GM18507 (cell line): ENCODE data around the gene ATAD5.
"Not testable (repeated sequence)": the region's sequence is repeated elsewhere in the genome, so short reads cannot be mapped to it uniquely, and the experiment has no call there.

ENCODE experiments used
- DNase-seq: peaks from one replicate; pipeline ENCODE4 v3.0.0; 2011; ENCODE audit warnings: low read depth; ENCODE audit not compliant: insufficient read length; ENCODE audit errors: extremely low spot score
- FAIRE-seq: peaks from 2 replicates; lab custom pipeline; 2011; peaks lifted over from hg19 to GRCh38; lab: Jason Lieb, UNC

Gene ATAD5

DNA sequence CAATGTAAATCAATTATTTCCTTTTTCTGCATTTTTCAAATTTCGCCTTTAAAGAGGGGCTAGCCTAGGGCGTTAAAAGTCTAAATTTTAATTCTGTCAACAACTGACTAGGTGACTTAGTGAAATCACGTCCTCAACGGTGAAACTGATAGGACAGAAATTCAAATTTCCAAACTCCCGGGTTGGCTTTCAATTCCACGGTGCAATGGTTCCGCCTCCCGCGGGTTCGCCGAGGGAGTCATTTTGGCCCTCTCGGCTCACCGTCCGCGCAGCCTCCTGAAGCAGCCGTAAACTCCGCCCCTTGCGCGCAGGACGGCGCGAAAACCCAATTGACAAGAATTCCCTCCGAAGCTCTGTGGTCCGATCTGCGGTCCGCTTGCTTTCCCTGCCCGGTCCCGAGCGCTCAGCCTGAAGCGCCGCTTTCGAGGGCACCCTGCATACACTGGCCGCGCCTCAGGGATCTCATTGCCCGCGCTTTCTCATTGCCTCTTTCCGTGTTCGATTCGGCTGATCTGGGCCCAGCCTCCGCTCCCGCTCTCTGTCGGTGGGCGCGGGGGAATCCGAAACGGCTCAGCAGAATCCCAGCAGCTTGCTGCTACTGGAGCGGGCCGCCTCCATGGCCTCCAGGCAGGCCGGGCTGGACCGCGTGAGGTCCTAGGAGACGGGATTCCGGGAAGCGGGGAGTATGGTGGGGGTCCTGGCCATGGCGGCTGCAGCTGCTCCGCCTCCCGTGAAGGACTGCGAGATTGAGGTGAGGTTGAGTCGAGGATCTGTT, at the start of gene ATAD5:
Gene ATAD5, plus strand, starts transcription at position 304 of the 775 bp plus-strand sequence. Its CDS starts 382 bp downstream, at position 686.
- FAIRE-seq (peak; percentile 93), DNase-seq (peak; percentile 78)

GRCh38 chr17:30782206-30782605, 49.6 kb upstream of the ATAD5 start:
- no peak for DNase-seq
- FAIRE-seq = no peak

GRCh38 chr17:30788918-30789317, 42.8 kb upstream of the ATAD5 start:
- DNase-seq (no peak), FAIRE-seq (no peak)

DNA sequence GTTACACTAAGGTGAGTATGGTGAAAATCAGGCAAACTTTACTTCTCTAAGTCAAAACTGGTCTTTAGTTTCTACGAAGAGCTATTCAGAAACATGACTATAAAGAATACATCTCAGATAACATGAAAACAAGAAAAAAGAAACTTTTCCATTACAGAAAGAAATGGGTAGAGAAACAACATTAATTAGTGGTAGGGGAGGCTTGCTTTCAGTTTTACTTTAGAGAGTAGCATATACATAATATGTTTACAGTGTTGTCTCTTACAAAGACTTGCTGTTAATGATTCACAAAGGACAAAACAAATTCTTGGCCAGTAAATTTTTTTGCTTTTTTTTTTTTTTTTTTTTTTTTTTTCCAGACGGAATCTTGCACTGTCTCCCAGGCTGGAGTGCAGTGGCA, 41.5 kb upstream of the ATAD5 start:
- FAIRE-seq = no peak
- no peak for DNase-seq

- DNase-seq (no peak), FAIRE-seq (no peak)
Measured at GRCh38 chr17:30793282-30793977, 38.3 kb upstream of the ATAD5 start.

DNA sequence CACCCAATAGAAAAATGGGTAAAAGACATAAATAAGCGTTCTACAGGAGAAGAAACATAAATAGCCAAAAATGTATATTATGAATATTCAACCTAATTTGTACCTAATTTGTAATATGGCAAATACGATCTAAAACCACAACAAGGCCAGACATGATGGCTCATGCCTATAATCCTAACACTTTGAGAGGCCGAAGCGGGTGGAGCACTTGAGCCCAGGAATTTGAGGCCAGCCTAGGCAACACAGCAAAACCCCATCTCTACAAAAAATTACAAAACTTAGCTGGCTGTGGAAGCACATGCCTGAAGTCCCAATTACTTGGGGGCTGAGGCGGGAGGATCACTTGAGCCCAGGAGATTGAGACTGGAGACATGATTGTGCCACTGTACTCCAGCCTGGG, 37.4 kb upstream of the ATAD5 start:
- no peak for FAIRE-seq
- DNase-seq = no peak

GRCh38 chr17:30796016-30796415, 35.8 kb upstream of the ATAD5 start:
- FAIRE-seq (no peak), DNase-seq (no peak)

- no peak for FAIRE-seq
- no peak for DNase-seq
Measured at GRCh38 chr17:30801671-30802070, 30.1 kb upstream of the ATAD5 start.

- no peak for DNase-seq
- peak; percentile 9 for FAIRE-seq
Measured at GRCh38 chr17:30805944-30806456, 25.8 kb upstream of the ATAD5 start.

DNA sequence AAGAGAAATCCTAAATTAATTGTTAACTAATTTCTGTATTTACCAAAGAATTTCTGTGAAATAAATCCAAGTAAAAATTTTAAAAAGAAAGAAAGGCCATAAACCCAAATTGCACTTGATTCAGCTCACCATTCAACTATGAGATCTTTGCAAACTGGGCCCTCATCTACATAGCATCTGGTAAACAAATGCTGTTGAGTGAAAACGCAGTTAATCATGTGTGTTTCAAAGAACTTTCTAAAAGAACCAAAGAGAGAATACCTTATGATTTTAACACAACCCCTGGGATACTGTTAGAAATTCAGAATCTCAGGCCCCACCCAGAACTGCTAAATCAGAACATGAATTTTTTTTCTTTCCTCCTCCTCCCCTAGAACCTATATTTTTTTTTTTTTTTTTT, 23.9 kb upstream of the ATAD5 start:
- DNase-seq (no peak), FAIRE-seq (no peak)

GRCh38 chr17:30808785-30809286, 22.9 kb upstream of the ATAD5 start:
- FAIRE-seq (peak; percentile 94), DNase-seq (no peak)

DNA sequence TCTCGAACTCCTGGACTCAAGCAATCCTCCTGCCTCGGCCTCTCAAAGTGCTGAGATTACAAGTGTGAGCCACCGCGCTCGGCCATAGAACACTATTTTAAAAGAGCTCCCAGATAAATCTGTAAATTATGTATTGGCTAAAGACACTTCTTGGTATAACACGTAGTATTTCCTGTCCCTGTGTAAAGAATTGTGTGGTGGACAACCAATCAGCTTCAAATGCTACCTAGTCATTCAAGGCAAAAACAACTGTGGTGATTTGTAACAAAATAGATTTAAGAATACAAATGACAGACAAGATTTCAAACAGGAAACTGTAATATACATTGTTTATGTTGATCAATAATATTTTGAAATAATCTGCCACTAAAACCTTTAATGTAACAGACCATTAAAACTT, 21.9 kb upstream of the ATAD5 start:
- FAIRE-seq (no peak), DNase-seq (no peak)

DNA sequence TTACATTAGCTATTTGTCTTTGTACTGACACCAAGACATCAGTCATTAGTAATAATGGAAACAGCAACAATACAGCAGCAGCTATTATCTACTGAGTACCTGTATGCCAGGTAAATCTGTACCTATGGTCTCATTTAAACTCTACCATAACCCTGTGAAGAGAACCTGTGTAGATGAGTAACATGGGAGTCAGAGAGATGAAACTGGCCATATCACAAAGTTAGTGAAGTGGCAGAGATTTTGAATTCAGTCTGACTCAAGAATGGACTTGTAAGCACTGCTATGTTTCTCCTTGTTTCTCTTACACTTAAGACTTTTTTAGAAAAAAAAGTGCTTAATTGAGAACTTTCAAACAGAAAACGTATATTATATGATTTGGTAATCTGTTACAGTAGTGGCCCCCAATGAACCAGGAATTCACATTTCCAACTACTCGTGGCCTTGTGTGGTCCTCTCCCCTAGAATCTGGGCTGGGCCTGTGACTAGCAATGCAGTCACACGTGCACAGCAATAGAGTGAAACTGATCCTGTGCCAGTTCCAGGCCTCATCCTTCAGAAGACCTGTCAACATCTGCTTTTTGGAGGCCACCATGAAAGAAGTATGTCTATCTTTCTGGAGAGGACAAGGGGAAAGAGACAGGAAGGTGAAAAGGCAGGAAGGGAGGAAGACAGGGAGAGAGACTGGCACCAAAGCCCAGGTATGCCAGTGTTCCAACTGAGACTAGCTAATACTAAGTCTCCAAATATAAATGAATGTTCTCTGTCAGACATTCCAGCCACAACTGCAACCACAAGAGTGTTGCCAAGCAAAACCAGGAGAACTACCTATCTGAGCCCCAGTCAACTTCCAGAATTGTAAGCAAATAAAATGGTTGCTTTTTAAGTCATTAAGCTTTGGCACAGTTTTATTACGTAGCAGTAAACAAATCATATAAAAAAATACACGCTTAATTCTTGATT, 19.3 kb upstream of the ATAD5 start:
- FAIRE-seq (no peak), DNase-seq (no peak)

GRCh38 chr17:30814236-30814635, 17.5 kb upstream of the ATAD5 start:
- not testable (repeated sequence) for FAIRE-seq, DNase-seq

DNA sequence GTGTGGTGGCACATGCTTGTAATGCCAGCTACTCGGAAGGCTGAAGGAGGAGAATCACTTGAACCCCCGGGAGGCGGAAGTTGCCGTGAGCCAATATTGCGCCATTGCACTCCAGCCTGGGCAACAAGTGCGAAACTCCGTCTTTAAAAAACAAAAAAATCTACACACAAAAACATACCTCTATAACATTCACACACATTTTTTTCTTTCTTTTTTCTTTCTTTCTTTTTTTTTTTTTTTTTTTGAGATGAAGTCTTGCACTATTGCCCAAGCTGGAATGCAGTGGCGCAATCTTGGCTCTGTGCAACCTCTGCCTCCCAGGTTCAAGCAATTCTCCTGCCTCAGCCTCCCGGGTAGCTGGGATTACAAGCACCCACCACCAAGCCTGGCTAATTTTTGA, 16.9 kb upstream of the ATAD5 start:
- FAIRE-seq, DNase-seq: not testable (repeated sequence)

DNA sequence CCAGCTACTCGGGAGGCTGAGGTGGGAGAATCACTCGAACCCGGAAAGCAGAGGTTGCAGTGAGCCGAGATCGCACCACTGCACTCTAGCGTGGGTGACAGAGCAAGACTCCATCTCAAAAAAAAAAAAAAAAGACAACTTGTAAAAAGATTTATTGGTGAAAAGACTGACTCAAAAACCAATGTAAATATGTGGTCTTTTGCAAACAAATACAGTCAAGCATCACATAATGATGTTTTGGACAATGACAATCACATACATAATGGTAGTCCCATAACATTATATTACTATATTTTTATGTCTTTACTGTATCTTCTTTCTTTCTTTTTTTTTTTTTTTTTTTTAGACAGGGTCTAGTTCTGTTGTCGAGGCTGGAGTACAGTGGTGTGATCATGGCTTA, 15.6 kb upstream of the ATAD5 start:
- DNase-seq (no peak), FAIRE-seq (no peak)

GRCh38 chr17:30819971-30820705, 11.6 kb upstream of the ATAD5 start:
- DNase-seq (no peak), FAIRE-seq (no peak)

- FAIRE-seq = peak; percentile 12
- no peak for DNase-seq
Measured at GRCh38 chr17:30821871-30822723, 9.7 kb upstream of the ATAD5 start.
